Ishikawa (cell line): ENCODE results near the gene PRR20G.

Experiments
- CEBPB ChIP-seq: IDR thresholded peaks from 2 replicates; pipeline ENCODE4 v1.6.1; 2012
- CREB1 ChIP-seq: IDR thresholded peaks from 2 replicates; pipeline ENCODE4 v1.6.1; 2012; ENCODE audit warnings: low read depth
- EGR1 ChIP-seq: IDR thresholded peaks from 2 replicates; pipeline ENCODE4 v1.6.1; 2012
- EP300 ChIP-seq: IDR thresholded peaks from 2 replicates; pipeline ENCODE4 v1.6.1; 2012; ENCODE audit warnings: borderline replicate concordance
- FOXM1 ChIP-seq: IDR thresholded peaks from 2 replicates; pipeline ENCODE4 v1.6.1; 2012; ENCODE audit warnings: low read depth, borderline replicate concordance
- MAX ChIP-seq: IDR thresholded peaks from 2 replicates; pipeline ENCODE4 v1.6.1; 2012
- NFIC ChIP-seq: IDR thresholded peaks from 2 replicates; pipeline ENCODE4 v1.6.1; 2012
- RAD21 ChIP-seq: IDR thresholded peaks from 2 replicates; pipeline ENCODE4 v1.6.1; 2012; ENCODE audit warnings: low read depth
- REST ChIP-seq: IDR thresholded peaks from 2 replicates; pipeline ENCODE4 v1.6.1; 2012; ENCODE audit warnings: low read depth, mild to moderate bottlenecking
- TAF1 ChIP-seq: IDR thresholded peaks from 2 replicates; pipeline ENCODE4 v1.6.1; 2012; ENCODE audit warnings: low read depth, mild to moderate bottlenecking
- TCF12 ChIP-seq: IDR thresholded peaks from 2 replicates; pipeline ENCODE4 v1.6.1; 2012; ENCODE audit warnings: low read depth
- TEAD4 ChIP-seq: IDR thresholded peaks from 2 replicates; pipeline ENCODE4 v1.6.1; 2012
- USF1 ChIP-seq: IDR thresholded peaks from 2 replicates; pipeline ENCODE4 v1.6.1; 2012
- YY1 ChIP-seq: IDR thresholded peaks from 2 replicates; pipeline ENCODE4 v1.6.1; 2012; ENCODE audit warnings: low read depth
- ZBTB7A ChIP-seq: IDR thresholded peaks from 2 replicates; pipeline ENCODE4 v1.6.1; 2012; ENCODE audit warnings: low read depth

Gene PRR20G

GRCh38 chr3:127305499-127306060 lies 17.7 kb upstream of the PRR20G start:
- TF ChIP-seq EP300 (no peak), CREB1 (no peak), TAF1 (no peak), ZBTB7A (no peak), TEAD4 (no peak), EGR1 (no peak), USF1 (no peak), NFIC (no peak), TCF12 (no peak), RAD21 (no peak), FOXM1 (no peak), REST (no peak), CEBPB (no peak), MAX (no peak), YY1 (no peak)

- TF ChIP-seq TCF12, result 0 out of 2 replicates have a peak, but pooled peaks have one; percentile 9
- TF ChIP-seq MAX, result no peak
- TF ChIP-seq CREB1, result no peak
- TF ChIP-seq NFIC, result no peak
- no peak for TF ChIP-seq TAF1
- TF ChIP-seq ZBTB7A, result no peak
- peak; percentile 15 for TF ChIP-seq RAD21
These were observed 16.4 kb upstream of the PRR20G start for GRCh38 chr3:127304121-127304744.

DNA sequence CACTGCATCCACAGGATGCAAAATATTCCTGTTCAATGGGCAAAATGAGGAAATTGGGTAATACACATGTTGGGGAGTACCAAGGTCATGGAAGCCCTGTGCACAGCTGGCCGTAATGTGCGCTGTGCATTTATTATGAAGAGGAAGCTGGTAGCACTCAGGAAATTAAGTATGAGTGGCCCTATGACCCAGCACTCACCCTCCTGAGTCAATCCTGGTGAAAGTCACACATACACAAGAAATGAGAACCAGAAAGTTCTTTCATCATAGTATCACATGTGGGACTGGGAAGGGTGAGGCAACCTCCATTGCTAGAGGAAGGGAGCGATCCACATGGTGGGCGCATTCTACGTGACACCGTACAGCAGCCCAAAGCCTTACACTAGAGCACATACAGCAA lies 11.4 kb upstream of the PRR20G start:
- TF ChIP-seq TAF1 (no peak), TEAD4 (no peak), REST (no peak), EP300 (no peak), YY1 (no peak), EGR1 (no peak), TCF12 (no peak), CEBPB (no peak), CREB1 (no peak), NFIC (no peak), MAX (no peak), RAD21 (no peak), FOXM1 (no peak), USF1 (no peak), ZBTB7A (no peak)

GRCh38 chr3:127296959-127297358 lies 9.1 kb upstream of the PRR20G start:
- TF ChIP-seq MAX, result no peak
- TF ChIP-seq REST, result no peak
- TF ChIP-seq CREB1, result no peak
- no peak for TF ChIP-seq EP300
- no peak for TF ChIP-seq CEBPB
- no peak for TF ChIP-seq TCF12
- TF ChIP-seq NFIC, result no peak
- TF ChIP-seq YY1, result no peak
- TF ChIP-seq FOXM1, result no peak
- TF ChIP-seq EGR1, result no peak
- TF ChIP-seq TAF1, result no peak
- TF ChIP-seq ZBTB7A, result no peak
- no peak for TF ChIP-seq USF1
- TF ChIP-seq RAD21, result no peak
